Central memory CD4-positive, alpha-beta T cell (primary cell): ENCODE results near the gene MYPN.
A peak's percentile ranks its signal among the peaks of the same experiment; 100 is the strongest.
"Not testable (repeated sequence)": the region's sequence is repeated elsewhere in the genome, so short reads cannot be mapped to it uniquely, and the experiment has no call there.

Source experiments
- DNase-seq: peaks from one replicate; pipeline ENCODE4 v3.0.0; 2022

The MYPN gene

DNA sequence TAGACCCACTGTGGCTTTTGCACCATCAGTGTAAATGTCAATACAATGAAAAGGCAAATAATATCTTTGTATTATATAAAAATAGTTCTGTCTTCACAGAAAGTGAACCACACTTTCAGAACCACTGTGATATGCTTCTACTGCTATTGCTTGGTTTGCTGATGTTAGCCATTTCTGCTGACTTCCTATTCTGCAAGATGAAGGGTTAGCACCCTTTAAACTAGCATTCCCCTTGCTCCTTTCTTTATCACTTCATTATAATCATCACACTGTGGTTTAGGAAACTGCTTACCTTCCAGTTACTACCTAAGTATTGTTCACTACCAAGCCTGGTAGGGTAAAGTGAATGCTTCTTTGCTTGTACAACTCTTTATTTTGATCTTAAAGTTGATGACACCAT lies 29.2 kb downstream of the MYPN start:
- DNase-seq: no peak

DNA sequence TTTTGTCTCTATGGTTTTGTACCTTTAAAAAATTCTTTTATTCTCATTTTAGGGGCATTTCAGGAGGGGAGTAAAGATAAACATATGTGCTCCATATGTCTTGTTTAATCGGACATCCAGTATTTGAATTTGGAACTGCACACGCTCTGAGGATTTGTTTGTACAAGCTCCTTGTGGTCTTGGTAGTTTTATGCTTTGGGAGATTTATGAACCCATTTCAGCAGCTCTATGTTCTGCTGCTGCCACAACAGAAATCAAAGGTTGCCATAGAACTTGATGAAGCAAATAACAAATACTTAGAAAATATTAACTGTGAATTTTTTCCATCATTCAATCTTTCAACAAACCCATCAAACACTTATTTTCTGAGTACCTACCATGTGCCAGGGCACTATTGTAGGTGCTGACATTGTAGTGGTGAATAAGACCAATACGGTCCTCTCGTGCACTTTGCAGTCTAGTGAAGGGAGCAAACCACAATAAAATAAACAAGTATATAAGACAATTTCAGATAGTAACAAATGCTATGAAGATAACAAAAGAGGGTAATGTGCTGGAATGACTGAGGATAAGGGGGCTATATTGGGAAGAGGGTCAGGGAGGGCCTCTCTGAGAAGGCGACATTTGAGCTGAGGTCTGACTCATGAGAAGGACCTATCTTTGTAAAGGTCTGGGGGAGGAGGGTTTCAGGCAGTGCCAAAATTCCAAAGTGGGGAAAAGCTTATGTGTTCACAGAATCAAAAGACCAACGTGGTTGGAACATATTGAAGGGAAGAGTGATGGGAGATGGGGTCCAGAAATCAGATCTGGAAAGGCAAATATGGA lies 30.4 kb downstream of the MYPN start:
- no peak for DNase-seq

DNA sequence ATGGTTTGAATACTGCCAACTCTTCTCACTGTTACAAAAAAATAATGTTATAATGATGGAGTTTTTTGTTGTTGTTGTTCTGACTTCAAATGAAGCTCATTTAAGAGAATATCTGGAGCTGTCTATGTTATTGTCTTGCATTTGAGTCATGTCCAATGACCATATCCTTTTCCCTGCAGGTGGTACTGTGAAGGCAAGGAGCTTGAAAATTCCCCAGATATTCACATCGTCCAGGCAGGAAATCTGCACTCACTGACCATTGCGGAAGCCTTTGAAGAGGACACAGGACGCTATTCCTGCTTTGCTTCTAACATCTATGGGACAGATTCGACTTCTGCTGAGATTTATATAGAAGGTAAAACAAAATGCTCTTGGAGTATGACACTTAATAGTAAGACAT lies 33.5 kb downstream of the MYPN start:
- no peak for DNase-seq

DNA sequence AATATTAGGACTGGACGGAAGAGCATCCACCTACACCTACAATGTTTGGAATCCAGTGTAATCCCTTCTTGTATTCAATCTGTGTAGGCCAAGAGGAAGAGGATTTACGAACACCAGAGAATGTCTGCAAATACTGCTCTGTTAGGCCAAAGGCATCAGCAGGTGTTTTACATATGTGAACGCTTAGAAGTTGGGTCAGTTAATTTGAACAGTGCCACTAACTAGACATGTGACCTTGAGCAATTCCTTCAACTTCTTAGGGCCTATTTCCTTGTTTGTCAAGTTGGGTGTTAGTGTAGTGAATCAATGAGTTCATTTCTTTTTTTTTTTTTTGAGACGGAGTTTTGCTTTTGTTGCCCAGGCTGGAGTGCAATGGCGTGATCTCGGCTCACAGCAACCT lies 35.4 kb downstream of the MYPN start:
- no peak for DNase-seq

DNA sequence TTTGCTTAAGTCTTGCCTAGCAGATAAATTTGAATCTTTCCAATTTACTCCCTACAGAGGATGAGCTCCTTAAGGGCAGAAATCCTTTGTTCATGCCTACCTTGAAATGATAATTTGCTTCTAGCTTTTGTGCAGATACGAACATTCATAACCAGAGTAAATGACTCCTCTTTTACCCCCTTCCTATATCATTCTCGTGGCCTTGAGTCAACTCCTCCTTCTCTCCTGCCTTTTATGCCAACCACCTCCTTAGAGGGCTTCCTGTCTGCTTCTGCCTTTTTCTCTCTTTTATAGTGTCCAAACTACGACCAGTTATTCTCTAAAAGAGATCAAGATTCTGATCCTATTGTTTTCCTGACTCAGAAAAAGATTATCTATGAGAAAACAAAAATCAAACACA lies 36.4 kb downstream of the MYPN start:
- no peak for DNase-seq

DNA sequence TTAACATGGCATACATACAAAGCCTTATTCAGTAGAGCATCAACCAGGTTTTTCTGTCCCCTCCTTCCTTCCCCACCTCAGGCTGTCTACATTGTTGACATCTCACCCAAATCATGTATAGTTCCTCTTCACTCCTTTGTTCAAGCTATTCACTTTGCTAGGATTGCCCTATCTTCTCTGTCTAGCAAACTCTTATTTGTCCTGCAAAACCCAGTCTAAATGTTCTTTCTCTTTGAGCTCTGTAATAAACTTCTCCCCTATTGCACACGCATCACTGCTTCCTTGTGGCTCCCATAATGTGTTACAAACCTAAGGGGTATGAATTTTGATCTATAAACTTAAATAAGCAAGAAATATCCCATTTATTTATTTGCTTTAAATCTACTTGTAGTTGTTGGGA lies 36.8 kb downstream of the MYPN start:
- no peak for DNase-seq

DNA sequence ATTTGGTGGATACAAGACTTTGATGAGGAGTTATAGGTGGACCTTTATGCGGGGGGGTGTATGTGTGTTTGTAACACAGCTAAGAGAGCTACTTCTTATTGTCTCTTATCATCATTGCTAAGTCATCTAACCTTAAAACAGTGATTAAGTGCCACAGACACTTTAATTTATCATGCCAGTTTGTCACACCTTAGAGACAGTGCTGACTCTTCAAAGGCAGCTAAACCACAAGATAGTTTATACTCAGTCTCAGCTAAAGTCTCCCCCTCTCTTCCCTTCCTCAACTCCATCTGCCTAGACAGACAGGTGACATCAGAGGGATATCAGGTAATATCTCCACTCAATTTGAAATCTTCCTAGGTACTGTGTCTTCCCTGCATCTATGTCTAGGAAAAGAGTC lies 42.2 kb downstream of the MYPN start:
- no peak for DNase-seq

DNA sequence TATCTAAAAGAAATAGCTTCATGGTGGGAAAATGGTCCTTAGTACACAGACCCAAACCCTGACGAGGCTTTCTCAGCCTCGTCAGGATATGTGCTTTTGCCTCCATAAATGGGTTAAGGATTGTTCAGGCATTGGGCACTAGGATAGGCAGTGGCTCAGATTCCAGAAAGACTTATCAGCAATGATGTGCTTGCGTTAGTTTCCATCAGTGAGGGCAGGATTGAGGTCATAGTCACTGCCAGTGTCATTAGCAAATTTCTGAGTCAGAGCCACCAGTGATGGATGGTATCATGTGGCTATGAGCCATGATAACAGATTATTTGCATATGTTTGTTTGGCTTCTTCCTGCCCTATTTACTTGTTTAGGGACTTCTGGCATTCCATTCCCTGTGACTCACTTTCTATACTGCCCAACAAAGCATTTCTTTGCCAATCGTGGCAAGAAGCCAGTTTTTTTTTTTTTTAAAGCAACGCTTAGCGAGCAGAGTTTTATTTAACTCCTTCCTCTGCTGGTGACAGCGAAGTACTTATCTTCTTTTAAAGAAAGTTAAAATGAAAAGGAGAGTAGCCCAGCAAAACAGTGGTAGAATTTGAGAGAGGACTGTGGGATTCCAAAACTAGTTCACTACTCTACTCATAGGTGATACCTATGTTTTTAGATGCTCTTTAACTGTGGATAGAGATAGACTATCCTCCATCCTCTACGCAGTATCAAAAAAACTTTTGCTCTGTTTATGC lies 44.4 kb downstream of the MYPN start:
- no peak for DNase-seq

DNA sequence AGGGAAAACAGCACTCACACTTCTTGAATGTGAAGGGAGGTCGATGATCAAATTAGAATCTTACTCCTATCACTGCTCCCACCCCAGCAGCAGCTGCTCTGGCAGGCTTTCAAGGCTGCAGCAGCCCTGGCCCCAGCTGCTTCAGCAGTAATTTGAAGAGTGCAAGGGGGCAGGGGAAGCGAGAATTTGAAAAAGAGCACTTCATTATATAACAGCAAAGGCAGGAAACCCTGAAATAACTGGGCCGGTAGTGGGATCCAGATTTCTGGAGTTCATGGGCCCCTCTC lies 44.9 kb downstream of the MYPN start:
- DNase-seq: no peak

DNA sequence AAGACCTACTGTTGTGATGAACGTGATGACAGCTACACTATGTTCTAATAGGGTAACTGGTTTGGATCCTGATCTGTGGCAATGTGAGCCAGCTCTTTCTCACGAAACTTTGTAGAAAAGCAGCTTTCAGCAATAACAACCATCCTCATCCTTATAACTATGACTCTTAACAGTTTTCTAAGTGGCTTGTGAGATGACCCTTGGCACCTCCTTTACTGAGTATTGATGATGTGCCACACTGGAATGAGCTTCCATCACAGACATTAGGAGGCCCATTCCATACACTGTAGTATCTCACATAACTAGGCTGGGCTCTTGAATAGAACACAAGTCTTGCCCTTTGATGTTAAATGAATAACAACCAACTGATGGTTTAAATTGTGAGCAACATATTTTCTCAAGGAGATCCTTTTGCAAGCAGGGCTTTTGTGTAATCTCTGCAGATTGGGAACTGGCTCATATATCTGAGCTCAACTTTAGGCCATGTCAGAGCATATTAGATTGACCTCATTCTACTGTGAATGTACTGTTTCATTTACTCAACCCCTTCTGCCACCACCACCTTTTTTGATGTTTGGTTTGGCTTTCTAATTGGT lies 46.4 kb downstream of the MYPN start:
- no peak for DNase-seq

DNA sequence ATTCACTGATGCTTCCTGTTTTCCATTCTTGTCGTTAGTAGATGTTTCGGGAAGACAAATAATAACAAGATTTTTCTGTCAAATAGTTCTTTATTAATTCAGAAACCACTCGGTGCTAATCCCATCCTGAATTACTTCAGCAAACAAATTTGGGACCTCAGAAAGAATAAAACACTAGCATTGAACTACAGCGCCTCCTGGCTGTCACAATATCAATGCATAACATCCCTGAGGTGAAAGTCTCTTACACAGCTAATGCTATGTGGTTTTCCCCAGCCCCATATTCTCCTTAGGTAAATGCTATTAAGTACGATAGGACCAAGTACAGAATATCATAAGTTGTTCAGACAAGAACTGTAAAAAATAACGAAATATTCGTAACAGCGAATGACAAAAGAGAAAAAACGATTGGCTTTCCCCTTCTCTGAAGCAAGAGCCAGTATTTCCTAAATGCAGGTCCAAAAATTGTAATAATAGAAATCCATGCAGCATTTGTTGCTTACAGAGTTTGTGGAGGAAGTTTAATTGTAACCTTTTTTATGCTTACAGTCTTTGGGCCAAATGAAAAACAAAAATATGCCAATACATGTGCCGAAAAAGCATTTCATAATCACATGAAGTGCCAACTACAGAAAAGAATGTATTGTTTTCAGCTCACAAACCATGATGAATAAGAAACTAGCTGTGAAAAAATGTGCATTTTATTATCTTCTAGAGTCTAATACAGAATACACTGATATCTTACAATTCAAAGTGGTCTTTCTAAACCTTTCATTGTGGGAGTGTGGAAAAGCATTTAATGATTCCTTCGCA lies 47.3 kb downstream of the MYPN start:
- peak; percentile 39 for DNase-seq

DNA sequence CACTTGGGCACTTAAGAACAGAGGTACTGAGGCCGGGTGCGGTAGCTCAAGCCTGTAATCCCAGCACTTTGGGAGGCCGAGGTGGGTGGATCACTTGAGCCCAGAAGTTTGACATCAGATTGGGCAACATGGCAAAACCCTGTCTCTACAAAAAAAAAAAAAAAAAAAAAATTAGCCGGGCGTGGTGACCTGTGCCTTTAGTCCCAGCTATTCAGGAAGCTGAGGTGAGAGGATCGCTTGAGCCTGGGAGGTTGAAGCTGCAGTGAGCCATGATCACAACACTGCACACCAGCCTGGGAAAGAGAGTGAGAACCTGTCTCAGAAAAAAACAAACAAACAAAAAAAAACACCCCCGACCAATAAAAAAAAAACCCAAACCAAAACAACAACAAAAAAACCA lies 48.2 kb downstream of the MYPN start:
- not testable (repeated sequence) for DNase-seq

DNA sequence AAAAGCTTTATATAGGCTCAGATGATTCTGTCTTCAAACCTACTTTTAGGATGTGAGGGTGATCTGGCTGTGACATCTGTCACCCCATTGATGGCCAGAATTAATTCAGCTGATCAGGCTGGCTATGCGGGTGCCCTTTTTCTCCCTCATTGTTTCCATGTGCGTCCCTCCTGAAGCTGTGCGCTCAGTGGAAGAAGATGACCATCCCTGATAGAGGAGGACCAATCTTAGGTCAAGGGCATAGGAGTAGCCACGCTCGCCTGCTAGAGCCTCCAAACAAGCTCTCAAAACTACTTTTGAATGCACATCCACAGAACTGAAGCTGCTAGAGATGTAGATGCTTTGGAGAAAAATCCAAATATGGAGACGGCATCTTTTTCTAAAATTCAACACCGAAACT lies 48.7 kb downstream of the MYPN start:
- no peak for DNase-seq

DNA sequence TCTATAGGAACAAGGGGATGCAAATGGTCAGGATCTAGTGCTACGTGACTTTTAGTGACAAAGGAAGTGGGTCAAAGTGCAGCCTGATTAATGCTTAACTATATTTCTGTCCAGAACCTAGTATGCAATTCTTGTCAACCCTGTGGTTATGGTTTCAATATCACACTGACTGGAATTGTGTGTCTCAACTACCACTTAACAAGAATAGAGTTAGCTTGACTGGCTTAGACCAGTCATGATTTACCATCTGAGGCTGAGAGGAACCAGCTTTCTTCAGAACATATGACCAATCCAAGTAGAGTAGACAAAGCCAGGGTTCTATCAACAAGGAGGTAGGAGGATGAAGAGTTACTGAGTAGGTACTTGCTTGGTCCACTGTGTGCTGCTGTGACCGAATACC lies 54.4 kb downstream of the MYPN start:
- DNase-seq: no peak

DNA sequence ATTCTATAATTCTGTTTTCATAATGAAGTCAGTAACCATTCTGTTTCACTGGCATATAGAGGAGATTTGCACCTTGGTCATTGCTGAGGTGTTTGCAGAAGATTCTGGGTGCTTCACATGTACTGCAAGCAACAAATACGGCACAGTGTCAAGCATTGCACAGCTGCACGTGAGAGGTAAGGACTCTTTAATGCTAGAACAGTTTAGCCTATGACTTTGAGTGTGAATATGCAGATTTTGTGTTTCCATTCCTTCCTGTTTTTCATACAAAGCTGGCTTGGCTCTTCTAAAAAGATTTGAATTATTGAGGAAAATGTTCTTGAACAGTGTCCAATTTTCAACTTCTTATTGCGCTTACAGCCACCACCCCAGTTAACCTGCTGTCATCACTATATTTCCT lies 56.4 kb downstream of the MYPN start:
- DNase-seq: no peak

DNA sequence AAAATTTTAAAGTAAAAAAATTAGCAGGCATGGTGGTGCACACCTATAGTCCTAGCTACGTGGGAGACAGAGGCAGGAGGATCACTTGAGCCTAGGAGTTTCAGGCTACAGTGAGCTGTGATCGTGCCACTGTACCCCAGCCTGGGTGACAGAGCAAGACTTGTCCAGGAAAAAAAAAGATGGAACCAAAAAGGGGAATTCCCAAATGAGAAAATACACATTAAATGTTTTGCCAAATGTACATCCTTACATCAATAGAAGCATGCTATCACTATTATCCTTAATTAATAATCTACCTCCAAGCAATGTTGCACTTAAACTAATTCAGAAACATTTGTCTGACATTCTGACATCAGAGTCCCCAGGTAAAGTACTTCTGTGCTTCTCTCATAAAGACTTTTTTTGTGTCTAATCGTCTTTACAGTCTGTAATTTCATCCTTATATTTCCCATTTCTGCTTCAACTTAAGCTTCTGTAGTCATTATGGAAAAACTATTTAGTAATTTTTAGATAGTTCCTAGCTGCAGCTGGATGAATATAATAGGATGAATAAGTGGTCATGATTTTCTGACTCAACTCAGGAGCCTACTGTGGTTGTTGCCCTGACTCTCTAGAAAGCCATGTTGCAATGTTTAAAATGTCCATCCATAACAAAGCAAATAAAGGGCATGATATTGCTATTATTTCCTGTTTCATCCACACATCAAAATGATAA lies 57.7 kb downstream of the MYPN start:
- DNase-seq: no peak

DNA sequence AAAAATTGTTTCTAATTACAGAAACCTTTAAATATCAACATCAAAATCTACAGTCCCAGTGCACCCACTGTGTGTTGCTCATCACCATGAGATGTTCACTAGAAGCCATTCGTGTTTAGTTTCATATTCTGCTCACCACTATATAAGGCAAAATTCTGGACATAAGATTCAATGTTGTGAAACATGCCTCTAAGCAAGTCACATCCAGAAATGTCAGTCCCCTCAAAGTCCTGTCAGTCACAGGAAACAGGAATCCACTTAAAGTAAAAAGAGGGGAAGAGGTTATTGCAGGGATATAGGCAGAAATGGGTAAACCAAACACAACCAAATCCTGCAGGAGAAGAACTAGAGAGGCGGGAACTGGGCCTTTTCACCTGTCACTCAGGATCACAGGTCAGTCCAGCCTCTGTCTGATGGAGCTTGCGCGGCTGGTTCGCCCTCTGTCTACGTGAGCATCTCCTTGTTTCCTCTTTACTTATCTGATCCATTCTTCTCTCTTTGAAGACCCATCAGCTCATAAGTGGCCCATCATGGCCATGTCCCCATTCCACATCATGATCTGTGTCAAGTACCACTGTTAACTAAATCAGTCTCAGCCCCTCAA lies 58.4 kb downstream of the MYPN start:
- no peak for DNase-seq

DNA sequence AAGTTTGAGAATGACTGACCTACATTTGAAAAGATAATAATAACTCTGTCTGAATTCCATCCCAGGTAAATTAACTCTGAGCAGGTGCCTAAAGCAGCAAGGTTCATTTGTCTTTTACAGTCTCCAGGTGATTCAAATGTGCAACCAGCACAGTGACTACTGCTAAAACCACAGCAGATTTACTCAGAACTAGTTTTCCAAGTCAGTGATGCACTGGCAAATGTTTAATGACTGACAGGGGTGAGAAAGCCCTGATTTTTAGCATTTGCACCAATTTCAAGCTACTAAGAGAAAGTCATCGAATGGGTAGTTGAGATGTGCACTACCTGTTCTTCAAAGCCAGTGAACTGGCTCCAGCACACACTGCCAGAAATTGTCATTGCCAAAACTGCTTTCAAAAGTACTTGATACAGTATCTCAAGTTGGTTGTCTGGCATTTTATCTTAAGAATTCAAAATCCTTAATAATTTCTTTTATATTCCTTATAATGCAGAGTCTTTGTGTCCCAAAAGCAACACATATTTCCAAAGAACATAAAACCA lies 62.3 kb downstream of the MYPN start:
- DNase-seq: no peak

DNA sequence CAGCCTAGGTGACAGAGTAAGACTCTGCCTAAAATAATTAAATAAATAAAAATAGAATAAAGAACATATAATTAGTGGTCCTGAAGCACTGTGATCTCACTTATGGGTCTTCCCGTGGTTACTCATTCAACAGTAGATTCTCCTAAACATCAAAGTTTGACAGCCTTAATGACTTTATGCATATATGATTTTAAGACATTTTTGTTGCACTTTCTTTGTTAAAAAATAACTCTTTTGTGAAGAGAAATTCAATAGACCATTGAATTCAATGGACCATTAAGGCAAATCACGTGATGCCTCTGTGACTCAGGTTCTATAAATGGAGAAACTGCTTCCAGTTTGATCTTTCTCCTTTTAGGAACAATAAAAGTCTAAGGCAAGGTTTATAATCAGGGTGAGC lies 63.0 kb downstream of the MYPN start:
- DNase-seq: no peak

DNA sequence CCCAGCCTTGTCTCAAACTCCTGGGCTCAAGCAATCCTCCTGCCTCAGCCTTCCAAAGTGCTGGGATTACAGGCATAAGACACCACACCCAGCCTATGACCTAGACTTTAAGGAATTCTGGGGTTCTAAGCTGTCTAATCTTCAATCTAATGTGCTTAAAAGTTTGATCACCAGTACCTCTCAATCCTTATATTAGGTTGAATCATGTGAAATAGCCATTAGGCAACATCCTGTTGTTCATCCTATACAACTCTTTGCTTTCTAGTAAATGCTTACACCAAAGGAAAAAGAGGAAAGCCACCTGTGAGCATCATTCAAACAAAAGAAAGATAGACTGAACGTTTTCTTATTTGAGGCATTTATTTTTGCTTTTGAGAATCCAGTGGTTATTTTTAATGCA lies 66.7 kb downstream of the MYPN start:
- DNase-seq: no peak

DNA sequence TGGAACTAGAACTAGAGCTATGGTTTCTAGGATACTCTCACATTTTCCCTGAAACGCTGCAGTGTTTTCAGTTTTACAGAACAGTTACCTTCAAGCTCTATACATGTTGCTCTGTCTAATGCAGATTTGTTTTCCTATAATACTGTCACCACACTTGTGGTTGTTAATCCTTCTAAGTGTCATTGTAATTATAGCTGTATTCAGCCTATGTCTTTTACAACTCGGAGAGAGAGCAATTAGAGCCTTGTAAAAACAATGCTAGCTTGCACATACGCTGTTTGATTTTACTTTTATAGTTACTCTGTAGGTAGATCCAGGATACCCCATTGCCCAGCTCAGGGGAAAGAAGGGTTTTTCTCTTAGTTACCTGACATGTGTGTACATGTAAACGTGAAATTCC lies 67.5 kb downstream of the MYPN start:
- no peak for DNase-seq

DNA sequence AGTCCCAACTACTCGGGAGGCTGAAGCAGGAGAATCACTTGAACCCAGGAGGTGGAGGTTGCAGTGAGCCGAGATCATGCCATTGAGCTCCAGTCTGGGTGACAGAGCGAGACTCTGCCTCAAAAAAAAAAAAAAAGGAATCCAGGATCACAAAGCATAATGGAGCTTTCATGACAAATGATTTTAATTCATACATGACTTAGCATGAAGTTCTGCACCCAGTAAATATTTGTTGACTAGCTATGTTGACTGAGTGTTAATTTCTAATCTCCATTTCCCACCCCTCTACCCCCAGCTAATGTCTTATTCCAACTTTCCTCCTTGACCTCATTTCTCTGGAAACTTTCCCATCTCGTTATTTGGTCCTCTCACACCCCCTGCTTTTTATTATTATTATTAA lies 69.3 kb downstream of the MYPN start:
- DNase-seq: no peak
